Epithelial cell of proximal tubule (primary cell): ENCODE measurements around the gene PYGB. TPM values are rescaled to one million over a fixed set of nuclear protein-coding genes. Genes with fewer than 3 reads are reported as not detected.
A peak's percentile ranks its signal among the peaks of the same experiment; 100 is the strongest.

Experiments used
- DNase-seq: peaks from one replicate; pipeline ENCODE4 v3.0.0-alpha.2; 2011; ENCODE audit warnings: low read depth
- H3K4me3 ChIP-seq: 2 replicates; pipeline ENCODE4 v1.5.1; 2011; ENCODE audit warnings: low read depth, mild to moderate bottlenecking, low read length
- total RNA-seq: library from RNA; depleted of rRNA; stranded (reverse); fragments of >200 nt; gene quantifications from 2 replicates; pipeline ENCODE4 v1.2.3, GENCODE V29; 2015
- TF ChIP-seq, protein P1 (sequence below): conservative IDR thresholded peaks from 2 replicates; pipeline ENCODE4 v1.5.1; 2012; ENCODE audit warnings: low read depth, mild to moderate bottlenecking, low read length

Gene PYGB
- total RNA-seq, 1 donor from 2014 or later = 145 TPM

DNA sequence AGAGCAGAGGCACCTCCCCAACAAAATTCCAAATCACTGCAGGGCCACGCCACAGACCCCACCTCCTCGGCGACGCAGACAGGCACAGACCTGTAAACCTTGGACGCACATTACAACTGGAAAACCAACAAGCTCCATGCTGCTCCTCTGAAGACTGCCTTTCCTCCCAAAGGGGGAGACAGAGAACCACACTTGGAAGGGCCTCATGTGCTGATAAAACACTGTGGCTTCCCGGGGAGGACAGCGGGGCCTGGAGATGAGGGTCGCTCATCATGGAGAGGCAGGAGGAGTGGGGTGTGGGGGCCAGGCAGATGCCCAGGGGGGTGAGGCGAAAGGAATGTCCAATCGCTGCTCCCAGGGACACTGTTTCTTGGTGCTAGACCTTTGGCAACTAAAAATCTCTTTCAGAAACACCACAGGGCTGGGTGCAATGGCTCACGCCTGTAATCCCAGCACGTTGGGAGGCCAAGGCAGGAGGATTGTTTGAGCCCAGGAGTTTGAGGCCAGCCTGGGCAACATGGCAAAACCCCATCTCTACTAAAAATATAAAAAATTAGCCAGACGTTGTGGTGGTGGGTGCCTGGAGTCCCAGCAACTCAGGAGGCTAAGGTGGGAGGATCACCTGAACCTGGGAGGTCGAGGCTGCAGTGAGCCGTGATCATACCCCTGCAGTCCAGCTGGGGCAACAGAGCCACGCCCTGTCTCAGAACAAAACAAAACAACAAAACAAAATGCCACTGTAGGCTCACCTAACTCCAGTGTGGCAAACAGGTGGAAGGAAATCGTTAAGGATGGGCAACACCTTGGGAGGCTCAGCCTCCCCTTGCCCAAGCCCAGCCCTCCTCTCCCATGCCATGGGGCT, 88.9 kb downstream of the PYGB start:
- TF ChIP-seq, protein P1, sequence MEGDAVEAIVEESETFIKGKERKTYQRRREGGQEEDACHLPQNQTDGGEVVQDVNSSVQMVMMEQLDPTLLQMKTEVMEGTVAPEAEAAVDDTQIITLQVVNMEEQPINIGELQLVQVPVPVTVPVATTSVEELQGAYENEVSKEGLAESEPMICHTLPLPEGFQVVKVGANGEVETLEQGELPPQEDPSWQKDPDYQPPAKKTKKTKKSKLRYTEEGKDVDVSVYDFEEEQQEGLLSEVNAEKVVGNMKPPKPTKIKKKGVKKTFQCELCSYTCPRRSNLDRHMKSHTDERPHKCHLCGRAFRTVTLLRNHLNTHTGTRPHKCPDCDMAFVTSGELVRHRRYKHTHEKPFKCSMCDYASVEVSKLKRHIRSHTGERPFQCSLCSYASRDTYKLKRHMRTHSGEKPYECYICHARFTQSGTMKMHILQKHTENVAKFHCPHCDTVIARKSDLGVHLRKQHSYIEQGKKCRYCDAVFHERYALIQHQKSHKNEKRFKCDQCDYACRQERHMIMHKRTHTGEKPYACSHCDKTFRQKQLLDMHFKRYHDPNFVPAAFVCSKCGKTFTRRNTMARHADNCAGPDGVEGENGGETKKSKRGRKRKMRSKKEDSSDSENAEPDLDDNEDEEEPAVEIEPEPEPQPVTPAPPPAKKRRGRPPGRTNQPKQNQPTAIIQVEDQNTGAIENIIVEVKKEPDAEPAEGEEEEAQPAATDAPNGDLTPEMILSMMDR = peak; percentile 65
- DNase-seq = no peak

DNA sequence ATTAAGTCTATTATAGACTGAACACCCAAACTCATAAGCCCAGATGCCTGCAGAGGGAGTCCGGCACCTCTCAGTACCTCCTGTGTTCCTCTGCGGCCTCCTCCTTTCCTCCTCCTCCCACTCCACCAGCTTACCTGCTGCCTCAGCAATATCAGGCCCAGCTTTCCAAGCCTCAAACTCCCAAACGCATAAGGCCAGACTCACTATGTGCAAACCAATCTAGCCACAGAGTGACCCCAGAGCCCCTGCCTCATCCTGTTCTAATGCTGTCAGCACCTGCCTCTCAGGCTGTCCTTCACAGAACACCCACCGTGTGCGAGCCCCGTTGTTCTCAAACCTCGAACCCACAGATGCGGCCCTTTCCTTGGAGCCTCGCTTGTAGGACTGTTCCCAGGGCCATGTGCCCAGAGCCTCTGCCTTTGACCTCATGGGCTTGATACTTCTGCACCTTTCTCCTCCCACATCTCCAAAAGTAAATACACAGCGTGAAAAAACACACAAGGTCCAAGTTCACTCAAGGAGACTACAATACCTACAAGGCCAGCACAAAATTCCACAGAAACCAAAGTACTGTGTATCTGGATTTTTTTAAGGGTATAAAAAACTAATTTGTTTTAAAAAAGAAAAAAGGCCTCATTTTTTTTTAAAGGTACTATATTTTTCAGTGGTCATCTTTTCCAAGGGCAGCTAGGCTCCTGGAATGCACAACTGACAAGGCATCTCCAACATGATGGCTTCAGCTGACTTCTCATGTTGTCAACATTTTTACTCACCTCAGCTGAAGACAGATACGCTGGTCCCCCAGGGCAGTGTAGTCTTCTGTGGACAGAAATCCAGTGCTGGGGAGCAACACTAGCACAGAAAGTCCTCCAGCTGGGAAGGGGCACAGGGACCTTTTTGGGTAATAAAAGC, 90.5 kb downstream of the PYGB start:
- no peak overlapping the region for H3K4me3 ChIP-seq
- TF ChIP-seq, protein P1 = no peak
- DNase-seq = no peak

More for the DNA sequence above, 88.9 kb downstream of the PYGB start:
- H3K4me3 ChIP-seq = no peak overlapping the region

DNA sequence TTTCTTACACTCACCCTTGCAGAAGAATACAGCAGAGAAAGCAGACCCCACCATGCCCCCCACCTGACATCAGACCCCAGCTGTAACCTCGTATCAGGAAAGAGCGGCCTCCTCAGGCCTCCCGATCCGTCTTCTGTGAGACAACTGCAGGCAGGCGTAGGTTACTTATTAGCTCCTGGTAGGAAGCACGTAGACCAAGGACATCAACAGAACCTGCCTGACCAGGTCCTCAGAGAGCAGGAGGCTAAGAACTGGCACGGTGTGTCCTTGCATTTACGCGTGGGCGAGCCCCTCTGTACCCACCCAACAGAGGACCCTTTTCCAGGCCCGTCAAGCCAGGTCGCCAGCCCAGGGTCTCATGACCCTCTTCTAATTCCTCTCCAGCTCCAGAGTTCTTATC, 91.7 kb downstream of the PYGB start:
- TF ChIP-seq, protein P1 = no peak
- no peak for DNase-seq
- no peak overlapping the region for H3K4me3 ChIP-seq

DNA sequence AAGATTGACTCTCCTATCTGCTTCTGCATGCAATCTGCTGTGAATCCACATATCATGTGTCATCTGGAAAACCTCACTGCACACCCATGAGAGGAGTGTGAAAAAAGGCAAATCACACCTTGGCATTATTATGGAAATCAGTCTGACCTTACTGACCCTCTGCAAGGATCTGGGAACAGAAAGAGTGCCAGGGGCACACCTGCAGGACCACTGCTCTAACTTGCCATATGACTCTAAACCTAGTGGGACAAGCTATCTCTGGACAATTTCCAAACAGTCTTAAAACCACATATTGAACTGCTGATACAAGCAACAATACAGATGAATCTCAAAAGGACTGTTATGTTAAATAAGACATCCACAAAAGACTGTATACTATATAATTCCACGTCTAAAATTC, 92.5 kb downstream of the PYGB start:
- DNase-seq = no peak
- H3K4me3 ChIP-seq = no peak overlapping the region
- TF ChIP-seq, protein P1 = no peak

DNA sequence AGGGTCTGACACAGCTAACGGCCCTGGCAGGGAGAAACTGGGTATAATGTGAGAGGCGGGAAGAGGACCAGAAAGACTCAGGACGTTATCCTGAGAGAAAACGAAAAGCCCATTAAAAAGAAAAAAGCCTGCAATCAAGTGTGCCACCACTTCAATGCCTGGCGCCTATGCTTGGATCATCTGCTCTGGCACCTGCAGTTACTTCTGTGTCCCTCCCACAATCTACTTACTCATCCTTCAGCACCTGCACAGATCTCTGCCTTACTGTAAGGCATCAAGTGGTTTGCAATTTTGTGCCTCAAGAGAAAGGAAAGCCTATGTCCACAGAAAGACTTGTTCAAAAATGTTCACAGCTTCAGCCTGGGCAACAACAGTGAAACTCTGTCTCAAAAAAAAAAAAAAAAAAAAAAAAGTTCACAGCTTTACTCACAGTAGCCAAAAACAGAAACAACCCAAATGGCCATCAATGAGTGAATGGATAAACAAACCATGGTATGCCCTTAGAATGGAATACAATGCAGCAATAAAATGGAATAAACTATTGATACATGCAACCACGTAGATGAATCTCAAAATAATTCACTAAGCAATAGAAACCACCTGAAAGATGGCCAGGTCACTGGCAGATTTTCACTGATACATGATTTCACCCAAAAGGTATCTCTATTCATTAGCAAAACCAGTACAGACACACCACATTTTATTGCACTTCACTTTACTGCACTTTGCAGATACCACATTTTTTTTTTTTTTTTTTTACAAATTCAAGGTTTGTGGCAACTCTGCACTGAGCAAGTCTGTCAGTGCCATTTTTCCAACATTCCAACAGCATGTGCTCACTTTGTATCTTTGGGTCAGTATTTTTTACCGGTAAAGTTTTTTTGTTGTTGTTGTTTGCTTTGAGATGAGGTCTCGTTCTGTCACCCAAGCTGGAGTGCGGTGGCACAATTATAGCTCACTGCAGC, 94.1 kb downstream of the PYGB start:
- no peak for DNase-seq
- TF ChIP-seq, protein P1 = no peak

DNA sequence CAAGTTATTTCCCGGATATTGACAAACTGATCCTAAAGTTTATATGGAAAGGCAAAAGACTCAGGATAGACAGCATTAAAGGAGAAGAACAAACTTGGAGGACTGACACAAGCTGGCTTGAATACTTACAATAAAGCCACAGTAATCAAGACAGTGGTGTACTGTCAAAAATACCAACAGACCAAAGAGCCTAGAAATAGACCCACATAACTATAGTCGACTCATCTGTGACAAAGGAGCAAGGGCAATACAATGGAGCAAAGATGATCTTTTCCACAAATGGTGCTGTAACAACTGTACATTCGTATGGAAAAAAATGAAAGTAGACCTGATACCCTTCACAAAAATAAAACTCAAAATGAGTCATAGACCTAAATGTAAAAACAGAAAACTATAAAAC, 96.7 kb downstream of the PYGB start:
- H3K4me3 ChIP-seq = no peak overlapping the region
- no peak for DNase-seq
- TF ChIP-seq, protein P1 = no peak

More for the DNA sequence above, 94.1 kb downstream of the PYGB start:
- no peak overlapping the region for H3K4me3 ChIP-seq
